ENCODE data around the gene PRPF6.

The PRPF6 gene

DNA sequence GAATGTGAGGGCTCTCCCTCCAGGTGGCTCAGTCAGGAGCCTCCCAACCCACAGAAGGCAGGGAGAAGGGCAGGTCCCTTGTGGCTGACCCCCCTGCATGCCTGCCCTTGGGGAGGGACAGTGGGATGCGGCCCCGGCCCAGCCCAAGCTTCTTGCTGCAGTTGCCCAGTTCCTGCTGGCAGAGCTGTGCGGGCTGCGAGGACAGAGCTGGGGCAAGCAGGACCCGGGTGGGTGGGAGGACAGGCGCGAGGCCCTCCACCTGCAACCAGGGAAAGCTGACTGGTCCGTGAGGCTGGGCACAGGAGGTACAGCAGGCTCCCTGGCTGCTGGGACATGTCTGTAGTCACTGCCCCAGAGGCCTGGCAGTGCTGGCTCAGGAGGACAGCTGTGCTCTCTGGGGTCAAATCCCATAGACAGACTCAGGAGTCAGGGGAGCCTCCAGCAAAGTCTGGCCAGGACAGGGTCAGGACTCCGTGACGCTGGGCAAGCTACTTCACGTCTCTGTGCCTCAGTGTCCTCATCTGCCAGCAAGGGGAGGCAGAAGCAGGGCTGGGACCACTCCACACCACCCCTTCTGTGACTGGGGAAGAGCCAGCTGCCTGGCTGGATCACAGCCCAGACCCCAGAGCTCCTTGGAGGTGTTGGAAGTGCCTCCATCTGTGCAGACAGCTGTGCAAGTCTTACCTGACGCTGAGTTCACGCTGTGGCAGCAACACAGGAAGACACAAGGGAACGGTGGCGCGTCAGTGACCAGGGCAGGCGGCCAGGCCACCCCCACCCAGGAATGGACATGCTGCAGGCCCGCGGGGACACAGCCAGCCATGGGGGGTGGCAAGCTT lies 37.7 kb upstream of the PRPF6 start:
- DNase-seq (ENCODE audit: low read depth): no peak
- no peak for TF ChIP-seq CTCF (conservative IDR thresholded peaks at IDR 0.05; ENCODE audit: low read length)
- no peak overlapping the region for H3K4me3 ChIP-seq (ENCODE audit: low read length)

DNA sequence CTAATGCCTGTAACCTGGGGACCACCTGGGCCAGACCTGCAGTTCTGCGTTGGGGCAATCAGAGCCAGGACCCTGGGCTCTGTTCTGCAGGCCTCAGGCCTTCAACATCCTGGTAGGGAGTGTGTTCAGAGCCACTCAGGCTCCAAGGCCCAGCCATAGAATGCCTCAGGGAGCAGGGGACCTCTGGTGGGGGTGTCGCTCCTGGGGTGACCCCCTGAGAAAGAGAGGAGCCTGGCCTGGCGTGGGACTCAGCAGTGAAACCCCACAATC lies 37.2 kb upstream of the PRPF6 start:
- TF ChIP-seq CTCF (conservative IDR thresholded peaks at IDR 0.05; ENCODE audit: low read length): no peak
- DNase-seq (ENCODE audit: low read depth): no peak
- H3K4me3 ChIP-seq (ENCODE audit: low read length): no peak overlapping the region

- H3K4me3 ChIP-seq (ENCODE audit: low read length): no peak overlapping the region
- no peak for TF ChIP-seq CTCF (conservative IDR thresholded peaks at IDR 0.05; ENCODE audit: low read length)
- DNase-seq (ENCODE audit: low read depth): no peak
These were observed 36.6 kb upstream of the PRPF6 start for GRCh38 chr20:63944078-63944941.

DNA sequence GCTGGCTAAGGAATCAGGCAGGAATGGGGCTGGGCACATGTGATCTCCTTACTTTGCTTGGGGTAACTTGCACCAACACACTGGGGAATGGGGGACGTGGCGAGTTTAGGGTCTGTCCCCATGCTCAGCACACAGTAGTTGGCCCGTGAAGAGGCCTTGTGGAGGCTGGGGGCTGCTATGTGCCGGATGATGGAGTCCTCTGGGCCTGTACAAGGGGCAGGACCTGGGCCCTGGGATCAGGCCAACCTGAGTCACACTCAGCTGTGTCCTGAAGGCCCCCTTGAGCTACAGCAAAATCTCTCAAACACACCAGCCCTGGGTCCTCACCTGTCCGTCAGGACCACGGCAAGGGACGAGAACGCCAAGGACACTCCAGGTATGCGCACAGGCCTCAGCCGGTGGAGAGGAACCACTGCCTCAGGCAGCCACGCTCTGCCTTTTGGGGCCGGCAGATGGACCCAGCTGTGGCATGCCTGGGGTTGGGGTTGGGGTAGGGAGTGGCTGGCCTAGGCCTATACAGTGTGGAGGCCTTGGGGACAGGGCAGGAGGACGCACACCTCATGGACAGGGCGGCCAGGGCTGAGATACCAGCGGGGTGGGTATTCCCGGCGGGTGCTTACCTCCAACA lies 35.8 kb upstream of the PRPF6 start:
- DNase-seq (ENCODE audit: low read depth): no peak
- TF ChIP-seq CTCF (conservative IDR thresholded peaks at IDR 0.05; ENCODE audit: low read length): no peak
- H3K4me3 ChIP-seq (ENCODE audit: low read length): no peak overlapping the region

DNA sequence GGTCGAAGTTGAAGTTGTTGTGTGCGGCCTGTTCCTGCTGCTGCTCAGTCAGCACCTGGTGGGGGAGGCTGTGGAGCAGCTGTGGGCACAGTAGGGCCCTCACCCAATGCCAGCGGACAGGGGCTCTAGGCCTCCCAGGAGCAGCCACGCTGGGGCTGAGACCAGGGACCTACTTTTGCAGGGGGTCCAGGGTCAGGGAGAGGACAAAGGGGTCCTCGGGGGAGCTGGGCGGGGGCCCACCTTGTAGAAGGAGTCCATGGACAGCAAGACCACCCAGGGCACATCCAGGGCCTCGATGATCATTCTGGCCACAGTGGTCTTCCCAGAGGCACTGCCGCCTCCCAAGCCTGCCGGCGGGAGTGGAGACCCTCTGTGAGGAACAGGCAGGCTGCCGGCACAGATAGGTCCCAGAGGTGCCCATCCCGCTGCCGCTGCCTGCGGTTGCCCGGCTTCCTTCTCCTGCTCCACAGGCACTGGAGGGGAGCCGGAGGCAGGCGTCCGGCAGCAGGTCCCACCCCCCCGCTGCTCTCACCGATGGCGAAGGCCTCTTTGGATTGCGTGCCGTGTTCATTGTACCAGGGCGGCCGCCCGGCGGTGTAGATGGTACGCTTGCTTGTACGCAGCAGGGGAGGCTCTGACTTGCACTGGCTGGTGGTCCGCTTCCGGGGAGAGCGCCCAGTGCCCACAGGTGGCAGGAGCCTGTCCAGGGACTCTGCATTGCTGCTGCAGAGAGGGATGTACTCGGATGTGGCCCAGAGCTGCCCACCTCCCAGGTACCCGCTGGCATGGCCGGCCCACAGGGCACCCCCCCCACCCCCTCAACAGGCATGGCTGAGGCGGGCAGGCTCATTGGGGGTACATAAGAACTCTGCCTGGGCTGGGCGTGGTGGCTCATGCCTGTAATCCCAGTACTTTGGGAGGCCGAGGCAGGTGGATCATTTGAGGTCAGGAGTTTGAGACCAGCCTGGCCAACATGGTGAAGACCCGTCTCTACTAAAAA lies 34.7 kb upstream of the PRPF6 start:
- no peak overlapping the region for H3K4me3 ChIP-seq (ENCODE audit: low read length)
- TF ChIP-seq CTCF (conservative IDR thresholded peaks at IDR 0.05; ENCODE audit: low read length): no peak
- no peak for DNase-seq (ENCODE audit: low read depth)

GRCh38 chr20:63946986-63947637 lies 33.8 kb upstream of the PRPF6 start:
- no peak overlapping the region for H3K4me3 ChIP-seq (ENCODE audit: low read length)
- no peak for DNase-seq (ENCODE audit: low read depth)
- TF ChIP-seq CTCF (conservative IDR thresholded peaks at IDR 0.05; ENCODE audit: low read length): no peak
